ENCODE results near the gene EME2. TPM values are rescaled to one million over a fixed set of nuclear protein-coding genes. Genes with fewer than 3 reads are reported as not detected.

The EME2 gene
- total RNA-seq, 1 donor from 2014 or later = 14.0 TPM

DNA sequence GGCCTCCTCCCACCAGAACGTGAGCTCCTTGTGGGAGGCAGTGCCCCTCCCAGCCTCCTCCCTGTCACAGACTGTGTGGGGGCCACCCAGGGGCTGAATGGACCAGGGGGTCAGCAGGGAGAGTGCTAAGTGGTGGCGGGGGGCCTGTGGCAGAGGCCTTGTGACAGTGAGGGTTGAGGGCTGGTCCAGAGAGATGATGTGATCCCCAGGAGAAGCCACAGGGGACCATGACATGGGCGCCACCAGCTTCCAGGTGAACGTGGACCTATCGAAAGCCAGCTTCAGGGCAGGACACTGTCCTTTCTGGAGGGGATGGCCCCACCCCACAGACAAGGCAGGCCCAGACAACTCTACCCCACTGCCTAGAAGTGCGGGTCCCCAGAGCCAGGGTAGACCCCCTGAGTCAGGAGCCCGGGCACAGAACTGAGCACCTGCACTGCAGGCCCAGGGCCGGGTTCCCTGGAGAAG is 6.7 kb downstream of the EME2 start:
- TF ChIP-seq, protein P1, sequence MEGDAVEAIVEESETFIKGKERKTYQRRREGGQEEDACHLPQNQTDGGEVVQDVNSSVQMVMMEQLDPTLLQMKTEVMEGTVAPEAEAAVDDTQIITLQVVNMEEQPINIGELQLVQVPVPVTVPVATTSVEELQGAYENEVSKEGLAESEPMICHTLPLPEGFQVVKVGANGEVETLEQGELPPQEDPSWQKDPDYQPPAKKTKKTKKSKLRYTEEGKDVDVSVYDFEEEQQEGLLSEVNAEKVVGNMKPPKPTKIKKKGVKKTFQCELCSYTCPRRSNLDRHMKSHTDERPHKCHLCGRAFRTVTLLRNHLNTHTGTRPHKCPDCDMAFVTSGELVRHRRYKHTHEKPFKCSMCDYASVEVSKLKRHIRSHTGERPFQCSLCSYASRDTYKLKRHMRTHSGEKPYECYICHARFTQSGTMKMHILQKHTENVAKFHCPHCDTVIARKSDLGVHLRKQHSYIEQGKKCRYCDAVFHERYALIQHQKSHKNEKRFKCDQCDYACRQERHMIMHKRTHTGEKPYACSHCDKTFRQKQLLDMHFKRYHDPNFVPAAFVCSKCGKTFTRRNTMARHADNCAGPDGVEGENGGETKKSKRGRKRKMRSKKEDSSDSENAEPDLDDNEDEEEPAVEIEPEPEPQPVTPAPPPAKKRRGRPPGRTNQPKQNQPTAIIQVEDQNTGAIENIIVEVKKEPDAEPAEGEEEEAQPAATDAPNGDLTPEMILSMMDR (conservative IDR thresholded peaks at IDR 0.05; ENCODE audit: low read depth, low read length) = no peak

DNA sequence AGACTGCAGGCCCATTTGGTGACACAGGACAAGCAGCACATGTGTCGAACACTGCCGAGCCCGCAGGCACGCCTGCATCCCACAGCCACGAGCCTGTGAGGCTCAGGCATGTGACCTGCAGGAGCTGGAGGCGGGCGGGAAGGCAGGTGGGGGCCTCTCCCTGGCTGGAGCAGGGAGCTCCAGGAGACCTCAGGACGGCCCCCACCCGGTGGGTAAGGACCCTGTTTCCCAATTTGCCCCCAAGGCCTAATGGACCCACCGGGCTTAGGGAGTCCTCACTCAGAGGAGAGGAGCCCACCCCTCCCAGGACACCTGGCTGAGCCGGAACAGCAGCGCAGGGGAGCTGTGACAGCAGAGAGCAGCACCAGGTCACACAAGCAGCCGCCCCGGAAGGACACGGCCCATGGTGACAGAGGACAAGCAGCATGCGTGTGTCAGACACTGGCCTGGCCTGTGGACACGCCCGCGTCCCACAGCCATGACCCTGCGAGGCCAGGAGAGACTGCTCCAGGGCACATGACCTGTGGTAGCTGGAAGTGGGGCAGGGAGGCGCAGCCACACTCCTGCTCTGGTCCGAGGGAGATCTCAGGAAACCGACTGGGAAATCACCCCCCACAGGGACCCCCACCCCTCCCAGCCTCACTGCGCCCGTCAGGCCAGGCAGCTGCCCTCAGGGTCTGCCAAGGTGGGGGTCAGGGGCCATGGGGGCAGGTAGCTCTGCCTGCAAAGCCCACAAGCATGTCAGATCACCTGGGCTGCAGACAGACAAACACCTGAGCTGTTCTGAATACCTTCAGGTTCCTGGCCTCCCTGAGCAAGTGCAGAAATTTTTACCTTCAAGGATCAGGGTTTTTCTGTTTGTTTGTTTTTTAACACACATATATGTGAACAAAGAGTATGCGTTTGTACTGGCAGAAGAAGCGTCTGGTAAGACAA is 7.4 kb downstream of the EME2 start:
- TF ChIP-seq, protein P1 (conservative IDR thresholded peaks at IDR 0.05; ENCODE audit: low read depth, low read length) = no peak
- DNase-seq (ENCODE audit: low read depth) = no peak
- no peak overlapping the region for H3K4me3 ChIP-seq (ENCODE audit: low read depth, low read length)

More for the DNA sequence above, 6.7 kb downstream of the EME2 start:
- H3K4me3 ChIP-seq (ENCODE audit: low read depth, low read length) = no peak overlapping the region
- no peak for DNase-seq (ENCODE audit: low read depth)

DNA sequence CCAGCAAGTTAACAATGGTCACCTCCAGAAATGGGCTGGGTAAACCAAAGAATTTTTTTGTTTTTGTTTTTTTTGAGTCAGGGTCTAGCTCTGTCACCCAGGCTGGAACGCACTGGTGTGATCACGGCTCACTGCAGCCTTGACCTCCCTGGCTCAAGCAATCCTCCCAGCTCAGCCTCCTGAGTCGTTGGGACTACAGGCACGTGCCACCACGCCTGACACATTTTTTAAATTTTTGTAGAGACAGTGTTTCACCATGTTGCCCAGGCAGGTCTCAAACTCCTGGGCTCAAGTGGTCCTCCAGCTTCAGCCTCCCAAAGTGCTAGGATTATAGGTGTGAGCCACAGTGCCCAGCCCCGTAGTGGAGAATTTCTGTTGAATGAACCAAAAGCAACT is 8.1 kb downstream of the EME2 start:
- H3K4me3 ChIP-seq (ENCODE audit: low read depth, low read length) = peak overlapping the region; percentile 85
- no peak for DNase-seq (ENCODE audit: low read depth)
- TF ChIP-seq, protein P1 (conservative IDR thresholded peaks at IDR 0.05; ENCODE audit: low read depth, low read length) = no peak

DNA sequence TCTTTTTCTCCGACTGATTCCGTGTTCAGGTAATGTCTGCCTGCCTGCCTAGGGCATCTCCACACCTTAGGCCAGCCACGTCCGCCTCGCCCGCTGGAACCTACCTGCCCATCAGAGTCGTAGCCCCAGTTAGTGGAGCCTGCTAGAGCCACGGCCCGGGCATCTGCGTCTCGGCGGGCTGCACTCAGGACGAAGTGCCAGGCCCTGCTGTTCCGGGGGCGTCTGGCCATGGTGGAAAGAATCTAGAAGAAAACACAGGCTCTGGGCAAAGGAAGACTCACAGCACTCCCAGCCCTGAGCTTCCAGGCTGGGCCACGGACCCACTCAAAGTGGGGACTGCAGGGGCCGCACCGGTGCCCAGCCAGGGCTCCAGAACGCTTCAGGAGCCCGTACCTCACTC is 8.6 kb downstream of the EME2 start:
- TF ChIP-seq, protein P1 (conservative IDR thresholded peaks at IDR 0.05; ENCODE audit: low read depth, low read length) = no peak
- DNase-seq (ENCODE audit: low read depth) = no peak
- H3K4me3 ChIP-seq (ENCODE audit: low read depth, low read length) = peak overlapping the region; percentile 85

DNA sequence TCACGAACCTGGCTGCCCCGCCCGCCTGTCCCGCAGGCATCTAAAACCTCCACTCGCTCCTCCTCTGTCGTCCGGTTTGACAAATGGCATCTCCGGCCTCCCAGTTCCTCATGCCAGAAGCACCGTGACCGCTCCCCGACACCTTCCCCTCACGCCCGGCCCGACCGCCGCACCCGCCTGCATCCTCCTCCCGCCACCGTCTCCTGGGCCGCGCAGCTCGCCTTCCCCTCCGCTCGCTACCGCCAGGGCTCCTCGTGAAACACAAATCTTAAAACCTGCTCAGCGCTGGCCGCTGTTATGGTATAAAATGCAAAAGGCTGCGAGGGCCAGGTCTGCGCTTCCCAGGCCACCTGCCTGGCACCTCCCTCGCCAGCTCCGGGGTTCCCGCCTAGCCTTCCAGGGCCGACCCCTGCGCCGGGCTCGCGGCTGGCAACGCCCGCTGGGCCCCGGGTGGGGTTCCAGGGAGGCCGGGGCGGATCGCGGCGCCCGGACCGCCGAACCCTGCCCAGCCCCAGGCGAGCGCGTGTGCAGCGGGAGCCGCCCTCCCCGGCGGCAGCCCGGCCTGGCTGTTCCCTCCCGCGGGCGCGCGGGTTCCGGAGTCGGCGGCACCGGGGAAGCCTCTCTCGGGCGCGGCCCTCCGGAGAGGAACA is 9.3 kb downstream of the EME2 start:
- TF ChIP-seq, protein P1 (conservative IDR thresholded peaks at IDR 0.05; ENCODE audit: low read depth, low read length) = peak; percentile 16
- DNase-seq (ENCODE audit: low read depth) = no peak
- H3K4me3 ChIP-seq (ENCODE audit: low read depth, low read length) = peak overlapping the region; percentile 85

DNA sequence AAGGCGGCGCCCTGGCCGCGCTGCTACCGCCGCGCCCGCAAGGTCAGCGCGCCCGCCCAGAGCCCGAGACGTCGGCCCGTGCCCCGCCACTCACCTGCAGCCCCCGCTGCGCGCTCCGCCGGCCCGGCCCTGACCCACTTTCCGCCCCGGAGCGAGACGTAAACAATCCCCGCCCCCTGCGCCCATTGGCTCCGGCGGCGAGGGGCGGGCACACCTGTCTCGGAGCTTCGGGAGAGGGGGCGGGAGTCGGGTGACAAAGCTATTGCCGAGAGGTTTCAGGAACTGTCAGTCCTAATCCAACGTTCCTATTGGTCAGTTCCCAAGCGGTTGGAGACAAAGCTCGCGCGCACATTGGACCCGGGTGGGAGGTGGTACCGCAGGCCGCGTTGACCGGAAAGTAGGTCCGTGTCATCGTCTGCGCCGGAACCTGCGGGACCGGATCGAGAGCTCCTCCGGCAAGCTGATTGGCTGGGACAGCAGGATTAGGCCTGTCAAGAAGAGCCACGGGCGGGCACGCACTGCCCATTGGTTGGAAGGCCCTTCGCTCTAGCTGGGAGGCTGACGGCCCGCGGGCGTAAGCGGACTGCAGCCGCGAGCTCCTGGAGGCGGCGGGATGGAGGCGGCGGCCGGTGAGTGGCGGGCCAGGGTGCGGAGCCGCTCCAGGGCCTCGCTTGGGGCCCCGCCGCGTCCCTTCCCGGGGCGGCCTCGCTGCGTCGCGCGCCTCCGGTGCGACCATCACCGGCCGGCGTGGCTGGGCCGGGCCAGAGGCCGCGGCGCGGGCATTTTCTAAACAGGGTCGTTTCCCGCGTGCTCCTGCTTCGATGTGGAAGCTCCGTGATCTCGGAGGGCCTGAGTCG is 10.0 kb downstream of the EME2 start, which contains the start of the genes NUBP2 and SPSB3:
NUBP2 (plus strand) TSS at position 553 of the 857 bp plus-strand sequence; CDS start at position 614, 61 bp downstream.
SPSB3 (minus strand) TSS at position 164 of the 857 bp plus-strand sequence. CDS start 1,088 bp downstream, outside the sequence.
- peak within 1 kb of the TSS; percentile 88 for H3K4me3 ChIP-seq (ENCODE audit: low read depth, low read length)
- TF ChIP-seq, protein P1 (conservative IDR thresholded peaks at IDR 0.05; ENCODE audit: low read depth, low read length) = no peak
- peak; percentile 97 for DNase-seq (ENCODE audit: low read depth)
